Measurements from ENCODE around the gene CYP27B1.
A peak's percentile ranks its signal among the peaks of the same experiment; 100 is the strongest.

CYP27B1 gene

GRCh38 chr12:57749061-57749460 is 17.8 kb downstream of the CYP27B1 start:
- Histone ChIP-seq H3K9me3 (ENCODE audit: control insufficient read depth, low read length) (no peaks in the 10 kb centered on the region), H3K27me3 (ENCODE audit: control insufficient read depth, insufficient read depth, low read length) (no peaks in the 10 kb centered on the region), H3K4me3 (ENCODE audit: low read depth, low read length) (no peak overlapping the region), H2AFZ (no peak overlapping the region), H3K27ac (no peak overlapping the region), H3K4me2 (ENCODE audit: low read length) (no peak overlapping the region), H3K79me2 (no peaks in the 10 kb centered on the region), H3K36me3 (ENCODE audit: control insufficient read depth, insufficient read depth, low read length) (no peaks in the 10 kb centered on the region), H3K9ac (no peak overlapping the region), H3K4me1 (peaks cover 15% of the 10 kb centered on the region)
- TF ChIP-seq CTCF (IDR thresholded peaks at IDR 0.05): no peak

- TF ChIP-seq CTCF (IDR thresholded peaks at IDR 0.05): no peak
- Histone ChIP-seq H3K4me3 (ENCODE audit: low read depth, low read length) (peak overlapping the region; percentile 97), H3K9me3 (ENCODE audit: control insufficient read depth, low read length) (no peaks in the 10 kb centered on the region), H3K27me3 (ENCODE audit: control insufficient read depth, insufficient read depth, low read length) (no peaks in the 10 kb centered on the region), H3K36me3 (ENCODE audit: control insufficient read depth, insufficient read depth, low read length) (no peaks in the 10 kb centered on the region), H3K4me1 (peaks cover 9% of the 10 kb centered on the region), H2AFZ (no peak overlapping the region), H3K79me2 (no peaks in the 10 kb centered on the region), H3K4me2 (ENCODE audit: low read length) (peak overlapping the region; percentile 94), H3K9ac (no peak overlapping the region), H3K27ac (no peak overlapping the region)
Observed at GRCh38 chr12:57746025-57746424, 20.9 kb downstream of the CYP27B1 start.

- peak overlapping the region; percentile 86 for H2AFZ ChIP-seq
- TF ChIP-seq CTCF (IDR thresholded peaks at IDR 0.05): no peak
- no peaks in the 10 kb centered on the region for H3K79me2 ChIP-seq
- no peaks in the 10 kb centered on the region for H3K27me3 ChIP-seq (ENCODE audit: control insufficient read depth, insufficient read depth, low read length)
- no peaks in the 10 kb centered on the region for H3K9me3 ChIP-seq (ENCODE audit: control insufficient read depth, low read length)
- H3K9ac ChIP-seq: no peak overlapping the region
- peaks cover 9% of the 10 kb centered on the region for H3K4me1 ChIP-seq
- peak overlapping the region; percentile 94 for H3K4me2 ChIP-seq (ENCODE audit: low read length)
- H3K4me3 ChIP-seq (ENCODE audit: low read depth, low read length): peak overlapping the region; percentile 97
- H3K36me3 ChIP-seq (ENCODE audit: control insufficient read depth, insufficient read depth, low read length): no peaks in the 10 kb centered on the region
- peak overlapping the region; percentile 96 for H3K27ac ChIP-seq
Observed at GRCh38 chr12:57745485-57745881, 21.4 kb downstream of the CYP27B1 start.

- peaks cover 9% of the 10 kb centered on the region for H3K4me1 ChIP-seq
- peak within 1 kb of the TSS; percentile 86 for H2AFZ ChIP-seq
- H3K4me2 ChIP-seq (ENCODE audit: low read length): peak within 1 kb of the TSS; percentile 94
- H3K9ac ChIP-seq: peak within 1 kb of the TSS; percentile 94
- no peaks in the 10 kb centered on the region for H3K9me3 ChIP-seq (ENCODE audit: control insufficient read depth, low read length)
- TF ChIP-seq CTCF (IDR thresholded peaks at IDR 0.05): peak; percentile 10
- H3K4me3 ChIP-seq (ENCODE audit: low read depth, low read length): peak within 1 kb of the TSS; percentile 97
- H3K36me3 ChIP-seq (ENCODE audit: control insufficient read depth, insufficient read depth, low read length): no peaks in the 10 kb centered on the region
- H3K79me2 ChIP-seq: no peaks in the 10 kb centered on the region
- no peaks in the 10 kb centered on the region for H3K27me3 ChIP-seq (ENCODE audit: control insufficient read depth, insufficient read depth, low read length)
- H3K27ac ChIP-seq: peak within 1 kb of the TSS; percentile 96
Observed at GRCh38 chr12:57744777-57745484, 21.9 kb downstream of the CYP27B1 start, which contains the start of gene TSPAN31. Gene TSPAN31, plus strand, starts transcription at chr12:57745039. Its CDS starts 116 bp downstream, at chr12:57745155.
